CMK (cell line): ENCODE results near the gene LTBP4.

Experiments
- DNase-seq: peaks from one replicate; pipeline ENCODE4 v3.0.0-alpha.2; 2010; ENCODE audit warnings: low read depth

The LTBP4 gene

DNA sequence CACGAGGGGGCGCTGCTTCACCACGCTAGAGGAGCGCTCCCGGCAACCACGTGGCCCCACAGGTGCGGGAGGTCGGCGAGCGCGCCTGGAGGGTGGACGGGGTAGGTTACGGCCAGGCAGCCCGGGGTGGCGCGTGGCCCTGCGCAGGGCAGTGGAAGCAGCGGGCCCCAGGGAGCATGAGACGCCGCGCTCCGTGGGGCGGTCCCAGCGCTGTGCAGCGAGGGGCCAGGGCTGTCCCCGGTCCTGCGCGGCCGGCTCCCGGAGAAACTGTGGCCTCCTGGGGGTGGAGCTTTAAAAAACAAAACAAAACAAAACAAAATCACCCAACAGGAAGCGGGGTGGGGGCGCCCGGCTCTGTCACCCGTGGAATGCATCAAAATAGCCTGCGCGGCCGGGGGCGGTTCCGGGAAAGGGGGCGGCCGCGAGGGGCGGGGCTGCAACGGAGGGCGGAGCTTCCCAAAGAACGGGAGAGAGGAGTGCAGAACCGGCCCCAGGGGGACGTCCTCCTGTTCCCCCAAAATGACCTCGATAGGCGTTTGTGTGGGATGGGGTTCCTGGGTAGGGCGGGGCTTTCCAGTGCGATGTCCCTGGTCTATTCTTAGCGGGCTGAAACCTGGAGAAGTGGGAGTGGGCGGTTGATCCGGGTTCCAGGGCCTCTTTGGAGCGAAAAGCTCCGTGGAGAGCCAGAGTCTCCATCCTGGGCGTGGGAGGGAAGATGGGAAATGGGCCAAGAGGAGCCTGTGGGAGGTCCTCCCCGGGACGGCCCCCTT is 61.9 kb downstream of the LTBP4 start:
- DNase-seq = peak; percentile 64

DNA sequence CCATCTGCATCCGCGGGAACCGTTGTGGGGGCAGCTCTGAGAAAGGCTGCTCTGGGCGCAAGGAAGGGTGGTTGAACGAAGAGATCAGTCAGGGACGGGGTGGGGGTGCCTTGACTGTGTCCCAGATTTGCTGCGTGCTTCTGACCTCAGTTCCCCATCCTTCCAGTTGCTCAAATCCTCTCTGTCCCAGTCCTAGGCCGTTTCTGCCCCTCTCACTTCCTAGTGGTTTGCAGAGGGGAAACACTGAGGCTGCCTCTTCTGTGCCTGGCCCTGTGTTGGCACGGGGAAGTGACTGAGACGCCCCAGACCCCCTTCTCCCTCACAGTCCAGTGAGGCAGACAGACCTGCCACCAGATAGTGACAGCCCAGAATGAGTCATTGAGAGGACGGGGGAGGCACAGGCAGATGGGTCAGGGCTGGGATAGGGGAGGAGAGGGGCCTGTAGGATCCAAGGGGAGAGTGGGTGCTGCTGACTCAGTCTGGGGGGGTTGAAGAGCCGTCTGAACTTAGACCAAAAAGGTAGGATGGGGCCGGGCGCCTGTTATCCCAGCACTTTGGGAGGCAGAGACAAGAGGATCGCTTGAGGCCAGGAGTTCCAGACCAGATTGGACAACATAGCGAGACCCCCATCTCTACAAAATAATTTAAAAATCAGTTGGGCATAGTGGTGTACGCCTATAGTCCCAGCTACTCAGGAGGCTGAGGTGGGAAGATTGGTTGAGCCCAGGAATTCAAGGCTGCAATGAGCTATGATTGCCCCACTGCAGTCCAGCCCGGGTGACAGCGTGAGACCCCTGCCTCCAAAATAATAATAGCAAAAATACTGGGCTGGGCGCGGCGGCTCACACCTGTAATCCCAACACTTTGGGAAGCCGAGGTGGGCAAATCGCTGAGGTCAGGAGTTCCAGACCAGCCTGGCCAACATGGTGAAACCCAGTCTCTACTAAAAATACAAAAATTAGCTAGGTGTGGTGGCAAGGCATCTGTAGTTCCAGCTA is 62.8 kb downstream of the LTBP4 start:
- DNase-seq = no peak

DNA sequence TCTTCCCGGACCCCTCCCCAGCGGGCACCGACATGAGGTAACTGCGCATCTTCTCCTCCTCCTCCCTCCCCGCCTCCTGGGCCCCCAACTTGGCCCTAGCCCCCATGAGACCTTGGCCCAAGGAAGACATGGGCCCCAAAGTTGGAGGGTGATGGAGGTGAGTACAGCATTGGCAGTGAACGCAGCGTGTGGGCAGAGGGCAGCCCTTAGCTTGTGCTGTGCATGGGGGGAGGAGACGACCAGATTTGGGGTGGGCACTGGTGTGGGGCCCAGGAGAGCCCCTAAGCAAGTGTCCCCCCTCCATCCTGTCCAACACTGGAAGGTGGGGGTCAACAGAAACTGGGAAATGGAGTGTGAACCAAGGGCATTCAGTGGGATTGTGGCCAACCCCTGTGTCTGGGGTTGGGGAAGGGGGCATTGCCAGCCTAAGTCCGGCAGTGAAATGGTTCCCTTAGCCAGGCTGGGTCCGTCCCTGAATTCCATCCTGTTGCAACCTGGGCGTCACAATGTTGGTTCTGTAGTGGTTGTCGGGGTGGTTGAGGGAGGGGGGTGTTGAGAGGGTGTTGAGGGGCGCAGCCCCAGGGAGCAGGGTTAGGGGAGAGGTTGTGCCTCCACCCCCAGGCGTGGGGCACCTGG is 65.8 kb downstream of the LTBP4 start:
- no peak for DNase-seq

DNA sequence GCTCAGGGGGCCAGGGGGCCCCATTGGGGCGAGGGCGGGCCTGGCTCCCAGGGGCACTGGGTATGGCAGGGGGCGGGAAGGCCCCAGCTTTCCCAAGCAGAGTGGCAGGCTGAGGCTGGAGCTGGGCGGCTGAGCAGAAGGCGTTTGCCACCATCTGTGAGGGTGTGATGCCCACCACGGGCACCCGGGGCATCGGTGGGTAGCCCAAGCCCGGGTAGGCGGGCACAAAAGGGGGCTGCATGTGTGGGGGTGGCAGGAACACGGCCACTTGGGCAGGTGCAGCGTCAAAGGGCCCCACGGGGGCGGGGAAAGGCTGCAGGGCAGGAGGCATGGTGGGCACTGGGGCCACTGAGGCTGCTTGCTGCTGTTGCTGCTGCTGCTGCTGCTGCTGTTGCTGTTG is 66.4 kb downstream of the LTBP4 start:
- no peak for DNase-seq

DNA sequence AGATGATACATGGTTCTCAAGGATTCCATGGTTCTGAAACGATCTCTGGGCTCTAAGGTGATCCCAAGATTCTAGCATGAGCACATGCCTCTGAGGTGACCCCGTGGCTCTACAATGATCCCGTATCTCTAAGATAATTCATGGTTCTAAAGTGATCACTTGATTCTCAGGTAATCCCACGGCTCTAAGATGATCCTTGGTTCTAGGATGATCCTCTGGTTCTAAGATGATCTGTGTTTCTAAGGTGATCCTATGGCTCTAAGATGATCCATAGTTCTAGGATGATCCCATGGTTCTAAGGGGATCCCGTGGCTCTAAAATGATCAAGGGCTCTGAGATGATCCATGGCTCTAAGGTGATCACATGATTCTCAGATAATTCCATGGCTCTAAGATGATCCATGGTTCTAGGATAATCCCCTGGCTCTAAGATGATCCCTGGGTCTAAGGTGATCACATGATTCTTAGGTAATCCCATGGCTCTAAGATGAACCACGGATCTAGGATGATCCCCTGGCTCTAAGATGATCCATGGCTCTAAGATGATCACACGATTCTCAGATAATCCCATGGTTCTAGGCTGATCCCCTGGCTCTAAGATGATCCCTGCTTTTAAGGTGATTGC is 67.9 kb downstream of the LTBP4 start:
- DNase-seq = no peak

DNA sequence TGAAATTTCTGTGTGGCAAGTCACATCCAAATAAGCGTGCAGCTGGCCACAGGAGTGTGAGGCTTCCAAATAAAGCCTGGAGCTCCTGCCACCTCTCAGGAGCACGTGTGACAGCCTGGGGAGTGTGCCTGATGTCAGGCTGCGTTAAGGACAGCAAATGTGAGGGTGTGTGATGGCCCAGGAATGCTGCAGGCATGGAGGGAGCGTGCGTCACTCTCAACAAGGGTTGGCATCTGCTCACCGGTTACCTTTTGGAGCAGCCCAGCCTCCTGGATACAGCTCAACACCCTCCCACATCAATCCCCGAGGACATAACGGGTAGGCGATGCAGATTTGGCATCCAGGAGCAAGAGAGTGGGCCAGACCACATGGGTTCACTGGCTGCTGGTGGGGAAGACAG is 70.2 kb downstream of the LTBP4 start:
- DNase-seq = no peak

DNA sequence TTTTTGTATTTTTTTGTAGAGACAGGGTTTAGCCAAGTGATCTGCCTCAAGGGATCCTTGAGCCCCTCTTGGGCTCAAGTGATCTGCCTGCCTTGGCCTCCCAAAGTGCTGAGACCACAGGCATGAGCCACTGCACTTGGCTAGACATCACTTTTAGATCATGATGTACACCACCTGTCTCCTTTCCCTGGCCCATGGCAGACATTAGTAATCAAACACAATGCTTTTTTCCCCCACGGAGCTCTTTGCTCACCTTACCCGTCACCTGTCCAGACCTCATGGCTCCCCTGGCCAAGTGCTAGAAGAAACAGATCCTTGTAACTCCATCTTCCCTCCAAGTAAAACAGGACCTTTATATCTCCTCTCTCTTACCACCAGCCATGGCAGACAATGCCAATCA is 70.9 kb downstream of the LTBP4 start:
- no peak for DNase-seq

DNA sequence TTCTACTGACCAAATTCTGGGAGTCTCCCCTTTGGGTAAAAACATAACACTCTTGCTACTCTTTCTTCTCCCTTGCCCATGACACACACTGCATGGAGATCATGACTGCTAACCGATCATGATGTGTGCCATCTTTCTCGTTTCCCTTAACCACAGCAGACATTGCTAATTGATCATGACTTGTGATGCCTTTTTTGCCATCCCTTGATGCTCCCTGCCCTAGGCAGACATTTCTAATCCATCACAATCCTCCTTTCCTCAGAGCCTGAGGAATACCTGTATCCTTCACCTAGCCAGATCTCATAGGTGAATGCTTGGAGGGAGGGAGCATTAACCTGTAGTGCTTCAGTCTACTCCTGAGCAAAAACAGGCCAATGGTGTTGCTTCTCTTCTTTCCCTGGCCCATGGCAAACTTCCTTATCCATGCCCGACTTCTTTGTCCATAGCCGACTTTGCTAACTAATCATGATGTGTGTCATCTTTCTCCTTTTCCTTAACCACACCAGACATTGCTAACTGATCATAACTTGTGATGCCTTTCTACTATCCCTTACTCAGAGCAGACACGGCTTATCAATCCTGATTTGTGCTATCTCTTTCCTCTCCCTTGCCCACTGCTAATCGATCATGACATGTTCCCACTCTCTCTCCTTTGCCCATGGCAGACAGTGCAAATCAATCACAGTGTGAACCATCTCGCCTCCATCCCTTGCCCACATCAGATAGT is 71.6 kb downstream of the LTBP4 start:
- no peak for DNase-seq

DNA sequence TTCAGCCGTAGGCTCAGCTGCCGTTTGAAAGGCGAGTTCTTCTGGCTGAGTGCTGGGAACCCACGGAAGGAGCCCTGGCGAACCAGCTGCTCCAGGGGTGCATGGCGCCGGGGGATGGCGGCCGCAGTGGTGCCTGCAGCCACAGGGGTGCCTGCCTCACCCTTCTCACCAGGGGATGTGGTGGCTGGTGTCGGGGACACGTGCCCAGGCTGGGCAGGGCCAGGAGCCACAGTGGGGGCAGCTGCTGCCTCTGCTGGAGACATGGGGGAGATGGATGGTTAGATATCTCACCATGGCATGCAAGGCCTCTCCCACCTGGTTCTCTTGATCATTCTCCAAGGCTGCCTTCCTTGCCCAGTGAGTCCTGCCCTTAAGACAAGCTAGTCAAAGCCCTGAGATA is 72.2 kb downstream of the LTBP4 start:
- DNase-seq = no peak

DNA sequence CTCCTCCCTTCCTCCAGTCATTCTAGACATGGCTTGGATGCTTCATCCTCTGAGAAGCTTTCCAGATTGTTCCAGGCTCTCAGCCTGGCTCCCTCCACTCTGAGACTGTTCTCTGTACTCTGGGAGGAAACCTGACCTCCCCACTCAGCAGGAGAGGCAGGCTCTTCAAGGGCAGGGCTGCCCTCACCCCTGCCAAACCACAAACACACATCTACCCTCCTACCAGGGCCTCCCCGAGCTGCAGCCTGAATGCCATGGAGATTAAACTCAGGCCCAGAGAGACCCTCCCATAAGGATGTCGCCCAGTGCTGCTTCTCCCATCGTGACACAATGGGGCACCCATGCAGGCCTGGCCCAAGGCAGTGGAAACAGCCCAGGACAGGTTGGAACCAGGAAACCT is 73.1 kb downstream of the LTBP4 start:
- DNase-seq = no peak

DNA sequence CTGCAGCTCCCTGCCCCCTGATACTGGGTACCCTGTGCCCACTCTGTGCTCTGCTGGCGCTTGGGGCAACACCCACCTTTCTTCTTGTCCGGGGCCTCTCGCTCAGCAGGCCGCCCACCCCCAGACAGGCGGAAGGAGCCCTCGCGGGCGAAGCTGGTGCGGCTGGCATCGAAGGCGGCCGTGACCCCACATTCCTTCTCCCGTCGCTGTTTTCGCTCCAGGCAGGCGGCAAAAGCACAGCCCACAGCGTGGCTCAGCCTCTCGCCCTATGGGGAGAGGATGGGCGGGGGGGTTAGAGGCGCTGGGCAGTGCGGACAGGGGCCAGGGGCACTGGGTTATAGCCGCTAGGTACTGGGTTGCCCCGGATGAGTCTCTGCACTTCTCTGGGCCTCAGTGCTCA is 76.0 kb downstream of the LTBP4 start:
- no peak for DNase-seq
